ENCODE measurements around the gene KCNJ2. TPM values are rescaled to one million over a fixed set of nuclear protein-coding genes. Genes with fewer than 3 reads are reported as not detected.
A peak's percentile ranks its signal among the peaks of the same experiment; 100 is the strongest.

Gene KCNJ2
- total RNA-seq, 1 donor from 2014 or later: 1.3 TPM

DNA sequence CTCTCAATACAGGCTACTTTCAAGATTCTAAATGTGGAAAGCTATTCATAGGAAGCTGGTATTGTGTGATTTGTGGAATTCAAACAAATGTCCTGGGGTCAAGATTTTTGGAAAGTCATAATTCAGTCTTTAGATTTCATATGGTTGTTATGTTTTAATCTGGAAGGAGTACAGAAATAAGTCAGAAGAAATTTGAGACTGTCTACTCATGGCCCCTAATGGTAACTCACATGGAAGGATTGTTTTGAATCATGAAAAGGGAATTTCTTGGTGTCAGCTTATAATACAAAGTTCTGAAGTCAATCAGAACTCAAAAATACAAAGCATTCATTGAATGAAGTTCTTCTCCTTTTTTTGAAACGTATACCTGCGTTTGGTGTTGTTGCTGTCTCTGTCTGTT is 3.1 kb downstream of the KCNJ2 start:
- H3K4me1 Mint-ChIP-seq (ENCODE audit: low read depth, unreplicated experiment): peaks cover 50% of the 10 kb centered on the region
- DNase-seq: no peak
- H3K4me3 Mint-ChIP-seq (ENCODE audit: unreplicated experiment): peak overlapping the region; percentile 10
- H3K36me3 Mint-ChIP-seq (ENCODE audit: unreplicated experiment): no peaks in the 10 kb centered on the region
- H3K27ac Mint-ChIP-seq (ENCODE audit: unreplicated experiment): no peak overlapping the region
- H3K27me3 Mint-ChIP-seq (ENCODE audit: unreplicated experiment): peaks cover 10% of the 10 kb centered on the region
- TF ChIP-seq, protein P1, sequence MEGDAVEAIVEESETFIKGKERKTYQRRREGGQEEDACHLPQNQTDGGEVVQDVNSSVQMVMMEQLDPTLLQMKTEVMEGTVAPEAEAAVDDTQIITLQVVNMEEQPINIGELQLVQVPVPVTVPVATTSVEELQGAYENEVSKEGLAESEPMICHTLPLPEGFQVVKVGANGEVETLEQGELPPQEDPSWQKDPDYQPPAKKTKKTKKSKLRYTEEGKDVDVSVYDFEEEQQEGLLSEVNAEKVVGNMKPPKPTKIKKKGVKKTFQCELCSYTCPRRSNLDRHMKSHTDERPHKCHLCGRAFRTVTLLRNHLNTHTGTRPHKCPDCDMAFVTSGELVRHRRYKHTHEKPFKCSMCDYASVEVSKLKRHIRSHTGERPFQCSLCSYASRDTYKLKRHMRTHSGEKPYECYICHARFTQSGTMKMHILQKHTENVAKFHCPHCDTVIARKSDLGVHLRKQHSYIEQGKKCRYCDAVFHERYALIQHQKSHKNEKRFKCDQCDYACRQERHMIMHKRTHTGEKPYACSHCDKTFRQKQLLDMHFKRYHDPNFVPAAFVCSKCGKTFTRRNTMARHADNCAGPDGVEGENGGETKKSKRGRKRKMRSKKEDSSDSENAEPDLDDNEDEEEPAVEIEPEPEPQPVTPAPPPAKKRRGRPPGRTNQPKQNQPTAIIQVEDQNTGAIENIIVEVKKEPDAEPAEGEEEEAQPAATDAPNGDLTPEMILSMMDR (IDR thresholded peaks at IDR 0.05; ENCODE audit: partially characterized antibody, unreplicated experiment): no peak
- peaks cover 11% of the 10 kb centered on the region for H3K9me3 Mint-ChIP-seq (ENCODE audit: unreplicated experiment)

DNA sequence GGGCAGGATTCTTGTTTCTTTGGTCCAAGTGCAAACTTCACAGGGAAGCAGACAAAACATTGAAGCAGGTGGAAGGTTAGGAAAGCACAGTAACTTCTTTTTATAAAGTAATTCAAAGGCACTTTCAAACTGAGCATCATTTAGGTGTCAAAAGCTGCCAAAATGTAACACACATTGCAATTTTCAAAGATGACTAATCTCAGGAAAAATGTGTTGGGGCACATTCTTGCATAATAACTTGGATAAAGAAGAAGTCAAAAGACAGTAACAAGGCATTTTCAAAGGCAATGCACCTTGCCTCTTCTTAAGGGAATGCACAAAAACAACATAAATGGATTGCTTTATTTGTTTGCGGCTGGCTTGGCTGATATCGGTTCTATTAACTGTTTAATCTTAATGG is 3.6 kb downstream of the KCNJ2 start:
- Mint-ChIP-seq H3K4me3 (ENCODE audit: unreplicated experiment) (peak overlapping the region; percentile 10), H3K4me1 (ENCODE audit: low read depth, unreplicated experiment) (peaks cover 47% of the 10 kb centered on the region), H3K27ac (ENCODE audit: unreplicated experiment) (no peak overlapping the region), H3K27me3 (ENCODE audit: unreplicated experiment) (peaks cover 10% of the 10 kb centered on the region), H3K9me3 (ENCODE audit: unreplicated experiment) (peaks cover 11% of the 10 kb centered on the region), H3K36me3 (ENCODE audit: unreplicated experiment) (no peaks in the 10 kb centered on the region)
- TF ChIP-seq, protein P1 (IDR thresholded peaks at IDR 0.05; ENCODE audit: partially characterized antibody, unreplicated experiment): no peak
- no peak for DNase-seq

GRCh38 chr17:70173681-70174080 is 4.3 kb downstream of the KCNJ2 start:
- Mint-ChIP-seq H3K9me3 (ENCODE audit: unreplicated experiment) (peaks cover 10% of the 10 kb centered on the region), H3K4me3 (ENCODE audit: unreplicated experiment) (peak overlapping the region; percentile 5), H3K4me1 (ENCODE audit: low read depth, unreplicated experiment) (peaks cover 40% of the 10 kb centered on the region), H3K36me3 (ENCODE audit: unreplicated experiment) (no peaks in the 10 kb centered on the region), H3K27me3 (ENCODE audit: unreplicated experiment) (peaks cover 6% of the 10 kb centered on the region), H3K27ac (ENCODE audit: unreplicated experiment) (no peak overlapping the region)
- DNase-seq: no peak
- TF ChIP-seq, protein P1 (IDR thresholded peaks at IDR 0.05; ENCODE audit: partially characterized antibody, unreplicated experiment): no peak

DNA sequence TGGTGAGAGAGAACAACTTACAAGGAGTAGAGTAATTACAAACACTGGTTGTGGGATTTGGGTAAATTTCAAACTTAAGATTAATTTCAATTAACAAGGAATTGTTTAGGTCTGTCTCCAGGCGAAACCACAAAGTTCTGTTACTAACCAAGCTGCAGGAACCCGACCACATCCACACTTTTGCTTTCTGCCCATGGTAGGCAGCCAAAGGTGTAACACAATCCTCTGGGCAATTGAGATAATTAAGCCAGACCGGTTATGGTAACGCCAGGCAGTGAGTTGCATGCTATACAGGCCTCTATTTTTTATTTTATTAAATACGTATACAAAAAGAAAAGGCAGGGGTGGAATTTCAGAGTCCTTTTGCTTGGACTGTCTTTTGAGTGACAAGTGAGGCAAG is 12.0 kb downstream of the KCNJ2 start:
- Mint-ChIP-seq H3K27ac (ENCODE audit: unreplicated experiment) (no peak overlapping the region), H3K36me3 (ENCODE audit: unreplicated experiment) (no peaks in the 10 kb centered on the region), H3K9me3 (ENCODE audit: unreplicated experiment) (no peaks in the 10 kb centered on the region), H3K4me3 (ENCODE audit: unreplicated experiment) (no peak overlapping the region), H3K4me1 (ENCODE audit: low read depth, unreplicated experiment) (peaks cover 2% of the 10 kb centered on the region), H3K27me3 (ENCODE audit: unreplicated experiment) (no peaks in the 10 kb centered on the region)
- DNase-seq: no peak
- TF ChIP-seq, protein P1 (IDR thresholded peaks at IDR 0.05; ENCODE audit: partially characterized antibody, unreplicated experiment): no peak

DNA sequence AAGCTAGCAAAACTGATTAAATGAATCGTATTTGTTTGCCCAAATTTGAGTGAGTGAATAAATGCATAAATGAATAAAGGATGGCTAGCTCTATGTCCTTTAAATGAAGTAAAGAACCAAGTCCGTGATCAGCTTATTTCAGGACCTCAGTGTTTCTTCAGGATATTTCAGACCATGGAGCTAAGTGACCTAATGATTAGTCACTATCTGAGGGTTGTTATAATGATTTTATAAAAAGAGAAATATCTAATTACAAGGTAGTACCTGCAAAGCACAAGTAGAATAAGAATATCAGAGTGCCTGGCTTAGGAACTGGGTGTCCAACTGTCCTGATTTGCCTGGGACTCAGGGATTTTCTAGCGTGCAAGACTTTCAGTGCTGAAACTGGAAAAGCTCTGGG is 12.5 kb downstream of the KCNJ2 start:
- Mint-ChIP-seq H3K4me3 (ENCODE audit: unreplicated experiment) (no peak overlapping the region), H3K9me3 (ENCODE audit: unreplicated experiment) (no peaks in the 10 kb centered on the region), H3K27me3 (ENCODE audit: unreplicated experiment) (no peaks in the 10 kb centered on the region)

More for the DNA sequence above, 12.5 kb downstream of the KCNJ2 start:
- TF ChIP-seq, protein P1 (IDR thresholded peaks at IDR 0.05; ENCODE audit: partially characterized antibody, unreplicated experiment): no peak
- DNase-seq: no peak
- Mint-ChIP-seq H3K4me1 (ENCODE audit: low read depth, unreplicated experiment) (peaks cover 2% of the 10 kb centered on the region), H3K36me3 (ENCODE audit: unreplicated experiment) (no peaks in the 10 kb centered on the region), H3K27ac (ENCODE audit: unreplicated experiment) (no peak overlapping the region)
